NAMALWA (cell line): ENCODE results near the gene ARID5A.
A peak's percentile ranks its signal among the peaks of the same experiment; 100 is the strongest.
"Not testable (repeated sequence)": the region's sequence is repeated elsewhere in the genome, so short reads cannot be mapped to it uniquely, and the experiment has no call there.

ENCODE experiments used
- DNase-seq: peaks from one replicate; pipeline ENCODE4 v3.0.0-alpha.2; 2015; ENCODE audit warnings: low spot score

ARID5A gene

GRCh38 chr2:96536445-96537065, at the start of gene ARID5A:
TSS of gene ARID5A (plus strand) at chr2:96536752. CDS start at chr2:96536827, 75 bp downstream.
- peak; percentile 93 for DNase-seq

DNA sequence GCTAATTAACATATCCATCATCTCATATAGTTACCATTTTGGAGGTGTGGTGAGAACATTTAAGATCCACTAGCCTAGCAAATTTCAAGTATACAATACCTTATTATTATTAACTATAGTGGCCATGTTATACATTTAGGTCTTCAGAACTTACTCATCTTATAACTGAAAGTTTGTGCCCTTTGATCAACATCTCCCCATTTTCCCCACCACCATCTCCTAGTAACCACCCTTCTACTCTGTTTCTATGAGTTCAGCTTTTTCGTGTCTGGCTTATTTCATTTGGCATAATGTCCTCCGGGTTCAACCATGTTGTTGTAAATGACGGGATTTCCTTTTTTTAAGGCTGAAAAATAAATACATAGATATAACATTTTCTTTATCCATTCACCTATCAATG, 47.3 kb upstream of the ARID5A start:
- DNase-seq = no peak

- DNase-seq = no peak
Observed at GRCh38 chr2:96489663-96490062, 46.9 kb upstream of the ARID5A start.

DNA sequence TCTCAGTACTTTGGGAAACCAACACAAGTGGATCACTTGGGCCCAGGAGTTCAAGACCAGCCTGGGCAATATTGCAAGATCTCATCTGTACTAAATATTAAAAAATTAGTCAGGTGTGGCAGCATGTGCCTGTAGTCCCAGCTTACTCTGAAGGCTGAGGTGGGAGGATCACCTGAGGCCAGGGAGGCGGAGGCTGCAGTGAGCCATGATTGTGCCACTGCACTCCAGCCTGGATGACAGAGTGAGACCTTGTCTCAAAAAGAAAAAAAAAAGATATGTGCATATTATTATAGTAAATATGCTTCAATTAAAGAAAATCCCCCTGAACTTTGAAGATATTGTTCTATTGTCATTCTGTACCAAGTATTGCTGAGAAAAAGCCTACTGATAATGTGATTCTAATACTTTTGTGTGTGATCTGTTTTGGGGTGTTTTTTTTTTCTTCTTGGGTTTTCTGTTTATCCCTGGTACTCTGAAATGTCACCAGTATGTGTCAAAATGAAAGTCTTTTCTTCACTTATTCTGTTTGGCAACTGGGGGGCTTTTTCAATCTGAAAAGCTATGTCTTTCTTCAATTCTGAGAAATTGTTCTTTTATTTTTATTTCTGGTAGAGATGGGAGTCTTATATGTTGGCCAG, 44.6 kb upstream of the ARID5A start:
- no peak for DNase-seq

GRCh38 chr2:96493072-96493471, 43.5 kb upstream of the ARID5A start:
- no peak for DNase-seq

- no peak for DNase-seq
Observed at GRCh38 chr2:96494188-96494587, 42.4 kb upstream of the ARID5A start.

- no peak for DNase-seq
Observed at GRCh38 chr2:96495982-96496629, 40.4 kb upstream of the ARID5A start.

- no peak for DNase-seq
Observed at GRCh38 chr2:96498021-96498431, 38.5 kb upstream of the ARID5A start.

GRCh38 chr2:96498611-96499010, 37.9 kb upstream of the ARID5A start:
- not testable (repeated sequence) for DNase-seq

GRCh38 chr2:96499061-96499960, 37.2 kb upstream of the ARID5A start:
- DNase-seq = no peak

DNA sequence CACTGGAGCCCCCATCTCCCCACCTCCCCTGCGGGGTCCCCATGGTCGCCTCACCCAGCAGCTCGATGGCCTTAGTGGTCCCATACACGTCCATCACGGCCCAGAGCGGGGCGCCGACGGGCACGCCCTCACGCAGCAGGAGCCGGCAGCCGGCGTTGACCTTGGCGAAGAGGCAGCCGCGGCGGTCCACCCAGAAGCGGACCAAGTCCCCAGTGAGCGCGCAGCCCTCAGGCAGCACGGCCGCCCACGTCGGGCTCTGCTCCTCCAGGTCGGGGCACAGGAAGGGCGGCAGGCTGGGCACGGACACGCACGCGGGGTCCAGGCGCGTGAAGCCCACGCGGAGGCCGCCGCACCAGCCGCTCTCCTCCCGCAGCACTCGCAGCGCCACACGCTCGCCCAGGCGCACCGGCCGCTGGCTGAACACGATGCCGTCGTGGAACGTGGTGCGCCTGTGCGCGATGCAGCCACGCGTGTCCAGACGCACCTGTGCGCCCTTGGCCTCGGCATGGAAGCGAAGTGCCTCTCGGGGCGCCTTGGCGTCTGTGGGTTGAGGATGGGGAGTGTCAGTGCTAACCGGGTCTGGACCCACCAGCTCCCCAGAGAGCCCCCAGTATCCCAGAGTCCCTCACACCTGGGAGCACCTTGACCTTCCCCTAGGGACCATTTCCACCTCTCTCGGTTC, 36.0 kb upstream of the ARID5A start:
- DNase-seq = no peak

DNA sequence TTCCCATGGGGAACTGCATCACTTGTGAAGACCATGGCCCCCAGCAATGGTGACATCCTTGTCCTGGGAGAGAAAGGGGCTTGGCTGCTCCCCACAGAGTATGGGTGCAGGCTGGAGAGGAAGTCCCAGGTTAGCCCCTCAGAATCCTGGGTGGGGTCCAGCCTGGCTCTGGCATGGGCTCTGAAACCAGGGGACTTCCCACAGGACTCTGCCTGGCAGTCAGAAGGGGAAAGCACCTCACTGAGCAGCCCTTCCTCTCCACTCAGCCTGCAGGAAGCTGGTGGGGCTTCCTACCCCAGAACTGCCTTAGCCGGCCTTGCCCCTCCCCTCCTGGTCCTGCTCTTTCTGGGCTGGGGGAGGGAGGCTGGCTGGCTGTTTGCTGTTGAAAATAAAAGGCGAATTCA, 35.1 kb upstream of the ARID5A start:
- no peak for DNase-seq

- no peak for DNase-seq
Observed at GRCh38 chr2:96501886-96502810, 34.4 kb upstream of the ARID5A start.

GRCh38 chr2:96502891-96503636, 33.5 kb upstream of the ARID5A start:
- no peak for DNase-seq

DNA sequence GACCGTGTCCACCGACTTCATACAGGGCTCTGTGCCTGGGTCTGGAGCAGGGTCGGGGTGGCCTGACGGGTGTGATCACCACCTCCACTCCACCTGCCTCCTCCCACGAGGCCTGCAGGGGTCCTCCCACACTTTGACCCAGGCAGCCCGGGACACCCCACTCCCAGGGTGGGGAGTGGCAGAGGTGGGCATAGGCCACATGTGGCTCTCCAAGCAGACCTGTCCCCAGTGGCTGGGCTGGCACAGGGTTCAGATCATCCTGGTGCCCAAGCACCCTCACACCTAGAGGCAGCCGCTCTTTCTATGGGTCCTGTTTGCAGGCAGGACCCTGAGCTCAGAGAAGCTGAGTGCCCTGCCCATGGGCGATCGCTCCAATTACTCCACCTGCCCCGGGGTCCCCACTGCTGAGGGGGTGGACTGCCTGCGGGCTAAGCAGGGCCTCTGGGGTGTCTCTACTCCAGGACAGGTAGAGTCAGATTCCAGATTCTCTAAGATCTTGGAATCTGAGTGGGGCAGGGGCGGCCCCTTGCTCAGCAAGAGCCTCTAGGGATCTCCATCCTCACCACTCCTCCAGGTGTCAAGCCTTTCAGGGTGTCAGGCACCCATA, 32.8 kb upstream of the ARID5A start:
- no peak for DNase-seq

- no peak for DNase-seq
Observed at GRCh38 chr2:96505231-96505889, 31.2 kb upstream of the ARID5A start, which contains the start of gene NEURL3. TSS of gene NEURL3 (minus strand) at chr2:96505357. CDS start at chr2:96505286, 71 bp downstream.

DNA sequence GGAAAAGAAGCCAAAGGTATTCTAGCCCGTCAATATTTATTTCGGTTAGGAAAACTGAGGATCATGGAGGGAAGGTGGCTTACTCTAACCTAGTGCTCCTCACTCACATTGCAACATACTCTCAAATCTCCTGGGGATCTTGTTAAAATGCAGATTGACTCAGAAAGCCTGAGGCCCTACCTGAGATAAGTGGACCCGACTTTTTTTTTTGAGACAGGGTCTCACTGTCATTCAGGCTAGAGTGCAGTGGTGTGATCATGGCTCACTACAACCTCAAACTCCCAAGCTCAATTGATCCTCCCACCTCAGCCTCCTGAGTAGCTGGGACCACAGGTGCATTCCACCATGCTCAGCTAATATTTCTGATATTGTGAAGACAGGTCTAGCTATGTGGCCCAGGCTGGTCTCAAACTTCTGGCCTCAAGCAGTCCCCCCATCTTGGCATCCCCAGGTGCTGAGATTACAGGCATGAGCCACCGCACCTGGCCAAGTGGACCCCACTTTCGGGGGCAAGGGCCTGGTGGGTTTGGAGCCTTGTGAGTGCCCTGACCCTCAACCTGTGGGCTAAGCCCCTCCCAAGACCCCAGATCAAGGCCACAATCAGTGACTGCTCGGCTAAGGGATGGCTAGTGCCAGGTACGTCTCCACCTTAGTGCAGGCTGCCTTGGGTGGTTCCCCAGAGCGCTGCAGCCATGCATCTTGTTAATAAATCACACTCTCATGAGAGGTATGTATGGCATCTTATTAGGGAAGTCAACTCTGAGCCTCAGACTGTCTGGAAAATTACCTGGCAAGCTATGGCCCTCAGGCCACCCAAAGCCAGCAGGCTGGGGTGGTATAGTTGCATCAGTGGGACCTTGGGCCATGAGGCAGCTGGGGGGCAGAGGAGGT, 30.3 kb upstream of the ARID5A start:
- no peak for DNase-seq

DNA sequence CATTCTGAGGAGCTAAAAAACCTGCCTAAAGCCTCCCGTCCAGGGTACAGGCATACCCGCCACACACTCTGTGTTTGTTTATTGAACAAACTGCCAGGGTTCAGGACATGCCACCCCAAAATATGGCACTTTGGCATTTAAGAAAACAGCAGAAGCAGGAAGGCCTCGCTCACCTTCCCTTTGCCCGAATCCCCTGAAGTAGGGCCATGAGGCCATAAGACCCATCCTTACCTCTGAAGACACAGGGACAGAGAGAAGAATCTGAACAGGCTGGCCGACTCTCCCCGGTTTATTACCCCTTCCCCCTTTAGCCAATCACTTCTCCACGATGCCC, 29.7 kb upstream of the ARID5A start:
- DNase-seq = no peak
